ENCODE results near the gene SORCS2.

Gene SORCS2

GRCh38 chr4:7753931-7754465 is 561.7 kb downstream of the SORCS2 start:
- no peak for TF ChIP-seq CTCF (IDR thresholded peaks at IDR 0.05; ENCODE audit: low read depth, low read length)
- DNase-seq (ENCODE audit: extremely low read depth, low read depth), result no peak

GRCh38 chr4:7754565-7755262 is 562.4 kb downstream of the SORCS2 start:
- TF ChIP-seq CTCF (IDR thresholded peaks at IDR 0.05; ENCODE audit: low read depth, low read length), result no peak
- DNase-seq (ENCODE audit: extremely low read depth, low read depth), result no peak

GRCh38 chr4:7755561-7755960 is 563.2 kb downstream of the SORCS2 start:
- no peak for DNase-seq (ENCODE audit: extremely low read depth, low read depth)
- no peak for TF ChIP-seq CTCF (IDR thresholded peaks at IDR 0.05; ENCODE audit: low read depth, low read length)

- no peak for TF ChIP-seq CTCF (IDR thresholded peaks at IDR 0.05; ENCODE audit: low read depth, low read length)
- DNase-seq (ENCODE audit: extremely low read depth, low read depth), result no peak
These were observed 563.7 kb downstream of the SORCS2 start for GRCh38 chr4:7756071-7756470.

GRCh38 chr4:7756561-7757355 is 564.4 kb downstream of the SORCS2 start:
- no peak for TF ChIP-seq CTCF (IDR thresholded peaks at IDR 0.05; ENCODE audit: low read depth, low read length)
- DNase-seq (ENCODE audit: extremely low read depth, low read depth), result no peak

GRCh38 chr4:7757501-7758471 is 565.4 kb downstream of the SORCS2 start:
- no peak for TF ChIP-seq CTCF (IDR thresholded peaks at IDR 0.05; ENCODE audit: low read depth, low read length)
- DNase-seq (ENCODE audit: extremely low read depth, low read depth), result no peak

All from AG09319 (cell line).